ENCODE measurements around the gene DNAJB8. TPM values are rescaled to one million over a fixed set of nuclear protein-coding genes. Genes with fewer than 3 reads are reported as not detected.

Gene DNAJB8
- total and polyA plus RNA-seq, 2 experiments from 2014 or later, result not detected

DNA sequence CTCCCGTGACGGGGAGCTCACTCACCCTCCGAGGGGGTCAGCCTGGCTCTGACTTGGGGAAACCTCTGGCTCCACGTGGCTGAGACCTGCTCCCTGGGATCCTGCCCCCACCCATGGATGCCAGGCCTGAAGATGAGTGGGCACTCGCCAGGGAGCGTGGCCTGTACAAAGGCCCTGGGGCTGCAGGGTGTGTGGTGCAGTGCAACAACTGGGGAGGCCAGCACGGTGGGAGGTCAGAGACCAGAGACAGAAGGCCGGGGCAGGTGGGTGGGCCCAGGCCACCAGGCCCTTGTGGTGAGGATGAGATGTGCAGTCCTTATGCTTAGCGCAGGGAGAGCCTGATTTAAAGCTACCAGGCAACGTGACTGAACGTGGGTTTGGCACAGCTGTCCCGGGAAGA lies 5.0 kb downstream of the DNAJB8 start:
- 86% methylated on average over 12 of the region's 12 CpGs for WGBS (ENCODE audit: low lambda C conversion rate, missing lambda C conversion rate)
- H3K4me2 ChIP-seq, result no peak overlapping the region
- H3K79me2 ChIP-seq, result no peaks in the 10 kb centered on the region

DNA sequence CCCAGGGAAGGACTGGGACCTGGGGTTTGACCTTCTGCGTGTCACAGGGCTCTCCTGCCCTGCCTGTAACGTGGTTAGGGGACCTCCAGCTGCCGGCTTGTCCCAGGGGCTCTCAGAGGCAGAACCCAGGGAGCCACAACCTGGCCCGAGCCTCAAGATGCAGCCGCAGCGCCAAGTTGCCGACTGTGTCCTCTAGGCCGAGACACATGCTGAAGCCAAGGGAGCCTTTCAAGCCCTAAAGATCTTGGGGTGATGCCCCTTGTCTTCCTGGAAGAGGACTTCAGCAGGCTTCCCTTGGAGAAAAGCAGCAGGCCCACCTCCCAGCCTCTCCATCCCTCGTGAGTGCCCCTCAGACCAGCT lies 7.2 kb downstream of the DNAJB8 start:
- Histone ChIP-seq H3K27ac (no peak overlapping the region), H4K20me1 (ENCODE audit: insufficient read depth, poor library complexity, severe bottlenecking) (no peaks in the 10 kb centered on the region), H3K4me3 (no peak overlapping the region), H3K36me3 (replicated peaks; ENCODE audit: insufficient read depth, low read depth) (no peaks in the 10 kb centered on the region), H2AFZ (no peak overlapping the region), H3K79me2 (no peaks in the 10 kb centered on the region), H3K4me1 (ENCODE audit: insufficient read depth) (no peaks in the 10 kb centered on the region), H3K4me2 (no peak overlapping the region), H3K9me3 (ENCODE audit: low read depth) (no peaks in the 10 kb centered on the region), H3K27me3 (peaks cover 9% of the 10 kb centered on the region), H3K9me2 (replicated peaks; ENCODE audit: insufficient read depth) (no peaks in the 10 kb centered on the region)
- 94% methylated on average over 9 of the region's 9 CpGs for whole genome bisulfite sequencing (ENCODE audit: low lambda C conversion rate, missing lambda C conversion rate)
- TF ChIP-seq EZH2phosphoT487 (IDR thresholded peaks at IDR 0.05; ENCODE audit: low read depth, severe bottlenecking, unreplicated experiment) (no peak), EZH2 (IDR thresholded peaks at IDR 0.05; ENCODE audit: borderline replicate concordance) (no peak)
- TF ChIP-seq, protein P1, sequence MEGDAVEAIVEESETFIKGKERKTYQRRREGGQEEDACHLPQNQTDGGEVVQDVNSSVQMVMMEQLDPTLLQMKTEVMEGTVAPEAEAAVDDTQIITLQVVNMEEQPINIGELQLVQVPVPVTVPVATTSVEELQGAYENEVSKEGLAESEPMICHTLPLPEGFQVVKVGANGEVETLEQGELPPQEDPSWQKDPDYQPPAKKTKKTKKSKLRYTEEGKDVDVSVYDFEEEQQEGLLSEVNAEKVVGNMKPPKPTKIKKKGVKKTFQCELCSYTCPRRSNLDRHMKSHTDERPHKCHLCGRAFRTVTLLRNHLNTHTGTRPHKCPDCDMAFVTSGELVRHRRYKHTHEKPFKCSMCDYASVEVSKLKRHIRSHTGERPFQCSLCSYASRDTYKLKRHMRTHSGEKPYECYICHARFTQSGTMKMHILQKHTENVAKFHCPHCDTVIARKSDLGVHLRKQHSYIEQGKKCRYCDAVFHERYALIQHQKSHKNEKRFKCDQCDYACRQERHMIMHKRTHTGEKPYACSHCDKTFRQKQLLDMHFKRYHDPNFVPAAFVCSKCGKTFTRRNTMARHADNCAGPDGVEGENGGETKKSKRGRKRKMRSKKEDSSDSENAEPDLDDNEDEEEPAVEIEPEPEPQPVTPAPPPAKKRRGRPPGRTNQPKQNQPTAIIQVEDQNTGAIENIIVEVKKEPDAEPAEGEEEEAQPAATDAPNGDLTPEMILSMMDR (IDR thresholded peaks at IDR 0.05; ENCODE audit: poor library complexity), result no peak
- no peak for DNase-seq (ENCODE audit: low spot score)

More for the DNA sequence above, 5.0 kb downstream of the DNAJB8 start:
- Histone ChIP-seq H3K27ac (no peak overlapping the region), H3K9me3 (ENCODE audit: low read depth) (no peaks in the 10 kb centered on the region), H4K20me1 (ENCODE audit: insufficient read depth, poor library complexity, severe bottlenecking) (no peaks in the 10 kb centered on the region), H3K4me1 (ENCODE audit: insufficient read depth) (no peaks in the 10 kb centered on the region), H3K36me3 (replicated peaks; ENCODE audit: insufficient read depth, low read depth) (no peaks in the 10 kb centered on the region), H2AFZ (no peak overlapping the region), H3K9me2 (replicated peaks; ENCODE audit: insufficient read depth) (no peaks in the 10 kb centered on the region), H3K27me3 (peaks cover 23% of the 10 kb centered on the region), H3K4me3 (no peak overlapping the region)
- no peak for DNase-seq (ENCODE audit: low spot score)
- TF ChIP-seq, protein P1 (IDR thresholded peaks at IDR 0.05; ENCODE audit: poor library complexity), result no peak
- TF ChIP-seq EZH2 (IDR thresholded peaks at IDR 0.05; ENCODE audit: borderline replicate concordance) (no peak), EZH2phosphoT487 (IDR thresholded peaks at IDR 0.05; ENCODE audit: low read depth, severe bottlenecking, unreplicated experiment) (no peak)

DNA sequence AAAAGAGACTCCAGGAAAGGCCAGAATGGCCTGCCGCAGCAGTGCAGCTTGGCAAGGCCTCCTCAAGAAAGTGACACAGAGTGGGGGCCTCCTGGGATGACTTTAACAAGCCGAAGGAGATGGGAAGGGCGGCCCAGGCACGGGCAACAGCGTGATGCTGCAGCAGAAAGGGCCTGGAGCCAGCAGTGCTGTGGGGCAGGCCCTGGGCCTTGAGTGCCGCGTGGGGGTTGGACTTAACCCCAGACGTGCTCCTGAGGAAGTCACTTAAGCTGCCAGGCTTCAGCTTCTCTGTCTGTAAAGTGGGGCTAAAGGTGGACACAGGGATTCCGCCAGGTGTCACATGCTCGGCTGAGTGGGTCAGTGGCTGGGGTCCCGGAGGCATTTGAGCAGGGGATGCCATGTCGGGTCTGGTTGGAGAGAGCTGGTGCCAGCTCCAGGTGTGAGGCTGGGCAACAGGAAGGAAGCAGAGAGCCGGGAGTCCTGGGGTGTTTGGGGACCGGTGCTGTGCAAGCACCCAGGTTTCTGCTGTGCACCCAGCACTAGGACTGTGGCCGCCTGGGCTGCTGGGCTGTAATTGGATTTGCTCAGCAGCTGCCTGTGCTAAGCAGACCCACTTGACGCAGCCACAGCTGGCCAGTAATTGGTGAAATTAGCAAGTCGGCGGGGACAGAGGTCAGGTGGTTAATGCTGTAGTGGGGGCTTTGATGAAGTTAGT lies 7.8 kb downstream of the DNAJB8 start:
- no peaks in the 10 kb centered on the region for H3K79me2 ChIP-seq
- TF ChIP-seq EZH2phosphoT487 (IDR thresholded peaks at IDR 0.05; ENCODE audit: low read depth, severe bottlenecking, unreplicated experiment), result no peak
- TF ChIP-seq EZH2 (IDR thresholded peaks at IDR 0.05; ENCODE audit: borderline replicate concordance), result no peak
- TF ChIP-seq, protein P1 (IDR thresholded peaks at IDR 0.05; ENCODE audit: poor library complexity), result no peak
- H4K20me1 ChIP-seq (ENCODE audit: insufficient read depth, poor library complexity, severe bottlenecking), result no peaks in the 10 kb centered on the region
- H3K4me2 ChIP-seq, result no peak overlapping the region
- H3K4me3 ChIP-seq, result no peak overlapping the region
- H3K27ac ChIP-seq, result no peak overlapping the region
- H3K36me3 ChIP-seq (replicated peaks; ENCODE audit: insufficient read depth, low read depth), result no peaks in the 10 kb centered on the region
- H3K27me3 ChIP-seq, result peaks cover 4% of the 10 kb centered on the region
- WGBS (ENCODE audit: low lambda C conversion rate, missing lambda C conversion rate), result 80% methylated on average over 18 of the region's 18 CpGs
- H3K9me3 ChIP-seq (ENCODE audit: low read depth), result no peaks in the 10 kb centered on the region
- DNase-seq (ENCODE audit: low spot score), result no peak
- no peaks in the 10 kb centered on the region for H3K9me2 ChIP-seq (replicated peaks; ENCODE audit: insufficient read depth)
- H3K4me1 ChIP-seq (ENCODE audit: insufficient read depth), result no peaks in the 10 kb centered on the region
- no peak overlapping the region for H2AFZ ChIP-seq

Measured in hepatocyte (in vitro differentiated cells).